Stimulated activated effector memory CD8-positive, alpha-beta T cell treated with anti-CD3 and anti-CD28 coated beads, Interleukin-12 subunit alpha, Interleukin-12 subunit beta, amount 100 ng/mL, for 72 hours (primary cell): ENCODE results near the gene ANP32A.
"Not testable (repeated sequence)": the region's sequence is repeated elsewhere in the genome, so short reads cannot be mapped to it uniquely, and the experiment has no call there.

ENCODE experiments used
- ATAC-seq: fragments of 150-1000 bp; cut with Tn5 transposase; 2 replicates; pipeline ENCODE4 v1.10.0; 2021
- DNase-seq, 2 donors: peaks; one replicate each; pipeline ENCODE4 v3.0.0; 2021 to 2022; ENCODE audit warnings: low spot score in 2 of 2
- H3K27ac Mint-ChIP-seq: one replicate; pipeline ENCODE4 v1.8.0; 2022; ENCODE audit warnings: mild to moderate bottlenecking, mixed read lengths
- H3K36me3 Mint-ChIP-seq: one replicate; pipeline ENCODE4 v1.8.0; 2022; ENCODE audit warnings: mild to moderate bottlenecking, mixed read lengths
- H3K4me1 Mint-ChIP-seq: one replicate; pipeline ENCODE4 v1.8.0; 2022; ENCODE audit warnings: mixed read lengths
- H3K4me3 Mint-ChIP-seq: one replicate; pipeline ENCODE4 v1.8.0; 2022; ENCODE audit warnings: mild to moderate bottlenecking, mixed read lengths
- H3K9me3 Mint-ChIP-seq: one replicate; pipeline ENCODE4 v1.8.0; 2022; ENCODE audit warnings: mixed read lengths

Gene ANP32A

DNA sequence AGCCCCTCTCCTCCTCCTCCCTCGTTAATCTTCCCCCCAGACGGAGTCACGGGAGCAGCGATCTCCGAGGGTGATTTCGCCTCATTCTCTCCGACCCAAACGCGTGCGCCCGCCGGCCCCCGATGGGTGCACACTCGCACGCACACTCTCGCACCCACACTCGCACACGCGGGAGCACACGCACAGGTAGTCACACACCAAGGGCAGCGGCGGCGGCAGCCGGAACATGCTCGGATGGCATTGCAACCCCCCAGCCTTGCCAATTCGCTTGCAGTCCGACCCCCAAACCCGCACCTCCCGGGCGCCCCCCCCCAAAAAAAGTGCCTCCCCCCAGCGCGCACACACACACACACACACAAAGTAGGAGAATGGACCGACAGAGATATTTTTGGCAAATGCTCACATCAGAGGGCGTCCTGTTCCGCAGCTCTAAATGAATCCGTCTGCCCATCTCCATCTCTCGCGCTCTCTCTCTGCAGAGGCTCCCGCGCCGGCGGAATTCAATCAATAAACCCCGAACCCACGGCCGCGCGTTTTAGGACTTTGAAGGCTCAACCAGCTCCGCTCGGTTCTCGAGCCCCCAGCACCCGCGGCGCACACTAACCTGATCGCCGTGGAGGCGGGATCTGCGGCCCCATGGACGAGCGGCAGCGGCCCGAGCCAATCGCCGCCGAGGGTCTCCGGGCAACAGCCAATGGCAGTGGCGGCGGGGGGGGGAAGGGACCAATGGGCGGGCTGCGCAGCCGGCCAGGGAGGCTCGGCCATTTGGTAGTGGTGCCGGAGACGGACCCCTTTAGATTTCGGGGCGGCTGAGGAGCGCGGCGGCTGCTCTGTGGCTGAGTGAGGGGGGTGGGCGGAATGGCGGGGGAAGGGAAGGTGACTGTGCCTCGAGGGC is at the start of gene ANP32A:
ANP32A (minus strand) TSS at position 601 of the 895 bp plus-strand sequence; CDS start at position 457, 144 bp downstream.
- Mint-ChIP-seq H3K36me3 (peaks cover 41% of the 10 kb centered on the region), H3K4me3 (peak within 1 kb of the TSS; percentile 97), H3K27ac (peak within 1 kb of the TSS; percentile 99), H3K4me1 (peaks cover 29% of the 10 kb centered on the region), H3K9me3 (no peaks in the 10 kb centered on the region)
- ATAC-seq (peak; percentile 86), DNase-seq (peak; percentile 98 to 99)

DNA sequence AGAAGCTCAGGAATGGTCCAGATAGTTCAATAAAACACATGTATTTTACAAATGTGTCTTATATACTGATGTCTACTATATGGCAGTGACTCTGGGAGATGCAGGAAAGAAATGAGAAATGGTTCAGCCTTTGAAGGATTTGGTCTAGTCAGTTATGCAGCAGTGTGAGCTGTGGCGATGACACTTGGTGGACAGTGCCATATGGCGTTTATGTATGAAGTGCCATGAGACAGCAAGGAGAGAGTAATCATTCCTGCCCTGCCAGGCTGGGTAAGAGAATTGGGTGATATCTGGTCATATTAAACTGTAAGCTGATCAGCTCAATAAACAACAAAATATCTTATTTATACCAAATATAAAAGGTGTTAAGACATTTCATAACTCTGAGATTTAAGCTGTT is 47.6 kb upstream of the ANP32A start:
- H3K4me3 Mint-ChIP-seq = no peak overlapping the region
- H3K4me1 Mint-ChIP-seq = no peaks in the 10 kb centered on the region
- no peak overlapping the region for H3K27ac Mint-ChIP-seq
- H3K36me3 Mint-ChIP-seq = no peaks in the 10 kb centered on the region
- ATAC-seq = no peak
- no peak for DNase-seq
- no peaks in the 10 kb centered on the region for H3K9me3 Mint-ChIP-seq

DNA sequence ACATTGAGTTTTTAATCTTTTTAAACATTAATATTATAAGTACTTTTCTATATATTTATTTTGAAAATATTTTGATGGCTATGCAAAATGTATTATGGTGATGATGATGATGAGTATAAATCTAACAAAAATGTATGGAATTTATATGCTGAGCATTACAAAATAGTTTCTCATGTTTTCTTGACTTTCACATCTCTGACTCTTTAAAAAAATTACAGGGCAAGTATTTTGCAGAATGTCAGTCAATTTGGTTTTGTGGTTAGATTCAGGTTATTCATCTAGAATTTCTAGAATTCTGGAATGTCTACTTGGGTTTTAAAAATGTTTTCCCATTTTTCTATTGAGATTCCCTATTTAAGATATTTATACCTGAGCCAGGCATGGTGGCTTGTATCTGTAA is 41.7 kb upstream of the ANP32A start:
- H3K4me3 Mint-ChIP-seq = no peak overlapping the region
- DNase-seq (no peak), ATAC-seq (no peak)
- H3K9me3 Mint-ChIP-seq = peaks cover 6% of the 10 kb centered on the region
- no peaks in the 10 kb centered on the region for H3K36me3 Mint-ChIP-seq
- H3K27ac Mint-ChIP-seq = no peak overlapping the region
- H3K4me1 Mint-ChIP-seq = no peaks in the 10 kb centered on the region

DNA sequence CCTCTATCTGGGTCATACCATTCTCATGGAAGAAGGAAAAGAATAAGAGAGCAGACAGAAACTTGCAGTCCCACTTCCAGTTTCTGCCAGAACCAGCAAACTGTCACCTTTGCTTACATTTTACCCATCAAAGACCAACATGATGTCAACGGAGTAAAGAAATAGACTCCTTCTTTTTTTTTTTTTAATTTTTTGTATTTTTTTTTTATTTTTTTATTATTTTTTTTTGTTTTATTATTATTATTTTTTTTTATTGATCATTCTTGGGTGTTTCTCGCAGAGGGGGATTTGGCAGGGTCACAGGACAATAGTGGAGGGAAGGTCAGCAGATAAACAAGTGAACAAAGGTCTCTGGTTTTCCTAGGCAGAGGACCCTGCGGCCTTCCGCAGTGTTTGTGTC is 38.0 kb upstream of the ANP32A start:
- not testable (repeated sequence) for H3K27ac Mint-ChIP-seq, H3K4me1 Mint-ChIP-seq, H3K36me3 Mint-ChIP-seq, DNase-seq, ATAC-seq, H3K4me3 Mint-ChIP-seq
- H3K9me3 Mint-ChIP-seq = peaks cover 11% of the 10 kb centered on the region

DNA sequence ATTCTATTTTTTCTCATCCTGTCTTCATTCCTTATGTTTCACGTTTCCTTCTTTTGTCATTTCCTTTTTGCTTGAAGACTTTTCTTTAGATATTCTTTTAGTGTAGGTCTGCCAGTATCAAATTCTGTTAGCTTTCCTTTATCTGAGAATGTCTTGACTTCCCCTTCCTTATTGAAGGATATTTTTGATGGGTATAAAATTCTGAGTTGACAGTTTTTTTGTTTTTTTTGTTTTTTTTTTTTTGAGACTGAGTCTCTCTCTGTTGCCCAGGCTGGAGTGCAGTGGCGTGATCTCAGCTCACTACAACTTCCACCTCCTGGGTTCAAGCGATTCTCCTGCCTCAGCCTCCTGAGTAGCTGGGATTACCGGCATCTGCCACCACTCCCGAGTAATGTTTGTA is 36.7 kb upstream of the ANP32A start:
- H3K36me3 Mint-ChIP-seq, ATAC-seq, H3K27ac Mint-ChIP-seq, H3K4me3 Mint-ChIP-seq, DNase-seq, H3K4me1 Mint-ChIP-seq: not testable (repeated sequence)
- peaks cover 11% of the 10 kb centered on the region for H3K9me3 Mint-ChIP-seq

DNA sequence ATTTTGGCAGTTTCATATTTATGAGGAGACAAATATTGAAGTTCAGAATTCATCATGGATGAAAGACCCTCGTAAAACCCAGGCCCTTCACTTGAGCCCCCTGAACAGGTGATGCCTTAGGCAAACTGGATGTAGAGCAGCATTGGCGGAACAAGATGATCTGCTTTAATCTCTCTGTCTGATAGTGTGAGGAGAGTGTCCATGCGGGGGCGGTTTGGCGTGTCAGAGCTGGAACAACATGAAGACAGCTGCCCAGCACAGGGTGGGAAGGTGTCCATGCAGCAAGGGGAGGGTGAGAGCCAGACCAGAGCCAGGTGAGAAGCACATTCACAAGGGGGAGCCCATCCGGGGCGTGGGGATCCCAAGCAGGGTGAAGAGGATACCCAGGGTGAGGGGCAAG is 31.8 kb upstream of the ANP32A start:
- Mint-ChIP-seq H3K9me3 (peaks cover 6% of the 10 kb centered on the region), H3K27ac (no peak overlapping the region), H3K4me3 (no peak overlapping the region), H3K4me1 (no peaks in the 10 kb centered on the region), H3K36me3 (no peaks in the 10 kb centered on the region)
- ATAC-seq (no peak), DNase-seq (no peak)

DNA sequence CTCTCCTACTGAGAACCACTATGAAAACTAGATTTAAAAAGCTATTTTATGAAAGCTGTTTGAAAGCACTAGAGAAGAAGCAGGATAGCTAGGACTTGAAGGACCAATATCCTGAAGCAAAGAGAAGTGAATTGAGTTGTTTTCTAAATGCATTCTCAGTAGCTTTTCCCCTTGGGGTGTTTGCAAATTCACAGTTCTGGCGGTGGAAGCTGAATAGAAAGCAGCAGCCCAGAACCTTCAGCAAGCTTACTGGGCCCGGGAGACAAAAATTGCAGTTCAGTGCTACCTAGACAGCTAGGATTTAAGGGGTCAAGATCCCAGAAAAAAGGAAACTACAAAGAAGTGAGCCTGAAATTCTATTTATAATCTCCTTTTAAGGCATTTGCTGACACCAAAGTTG is 31.3 kb upstream of the ANP32A start:
- H3K9me3 Mint-ChIP-seq = peaks cover 2% of the 10 kb centered on the region
- DNase-seq = no peak
- ATAC-seq = no peak

DNA sequence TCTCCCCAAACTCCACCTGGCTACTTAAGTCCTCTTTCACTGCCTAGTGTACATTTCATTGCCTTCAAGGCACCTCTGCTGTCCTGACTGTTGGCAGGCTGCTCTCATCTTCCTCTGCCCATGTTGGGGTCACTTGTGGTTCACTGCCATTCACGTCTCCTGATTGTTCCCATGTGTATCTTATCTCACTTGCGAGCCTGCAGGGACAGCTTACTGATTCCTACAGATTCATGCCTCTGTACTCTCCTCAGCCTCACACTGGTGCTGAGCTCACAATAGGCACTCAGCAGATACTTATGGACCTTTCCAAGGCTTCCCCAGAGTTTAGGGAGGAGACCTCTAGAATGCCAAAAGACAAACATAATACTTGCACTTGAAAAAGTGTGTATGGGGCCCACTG is 28.8 kb upstream of the ANP32A start:
- no peak for ATAC-seq
- Mint-ChIP-seq H3K36me3 (no peaks in the 10 kb centered on the region), H3K4me3 (no peak overlapping the region), H3K27ac (no peak overlapping the region), H3K4me1 (no peaks in the 10 kb centered on the region), H3K9me3 (no peaks in the 10 kb centered on the region)
- DNase-seq = no peak

More for the DNA sequence above, 31.3 kb upstream of the ANP32A start:
- no peaks in the 10 kb centered on the region for H3K4me1 Mint-ChIP-seq
- H3K36me3 Mint-ChIP-seq = no peaks in the 10 kb centered on the region
- H3K27ac Mint-ChIP-seq = no peak overlapping the region
- H3K4me3 Mint-ChIP-seq = no peak overlapping the region

DNA sequence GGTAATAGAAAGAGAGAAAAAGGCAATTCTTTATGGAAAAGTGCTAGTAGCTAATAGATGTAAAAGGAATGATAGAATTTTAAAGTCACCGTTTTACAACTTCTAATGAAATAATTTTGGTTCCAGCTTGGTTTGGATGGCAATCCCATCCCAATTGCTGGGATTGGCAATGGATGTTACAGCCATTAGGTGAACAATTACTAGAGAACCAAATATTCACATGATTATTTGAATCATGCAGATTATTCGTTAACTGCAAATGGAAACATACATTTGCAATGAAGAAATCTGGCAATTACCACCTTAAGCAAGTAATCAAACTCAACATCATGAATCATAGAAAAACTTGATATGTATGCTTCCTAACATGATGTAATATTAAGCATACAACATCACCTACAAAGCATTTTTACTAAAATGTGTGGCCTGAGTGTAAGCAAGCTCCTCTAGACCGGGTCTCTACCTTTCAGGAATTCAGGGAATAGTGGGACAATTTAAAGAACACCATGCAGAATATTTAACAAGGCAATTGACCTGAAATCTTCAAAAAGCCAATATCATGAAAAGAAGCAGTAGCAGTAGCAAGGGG is 26.2 kb upstream of the ANP32A start:
- no peaks in the 10 kb centered on the region for H3K9me3 Mint-ChIP-seq
- H3K4me1 Mint-ChIP-seq = peaks cover 16% of the 10 kb centered on the region
- ATAC-seq (no peak), DNase-seq (no peak)
- no peaks in the 10 kb centered on the region for H3K36me3 Mint-ChIP-seq
- no peak overlapping the region for H3K4me3 Mint-ChIP-seq
- no peak overlapping the region for H3K27ac Mint-ChIP-seq

DNA sequence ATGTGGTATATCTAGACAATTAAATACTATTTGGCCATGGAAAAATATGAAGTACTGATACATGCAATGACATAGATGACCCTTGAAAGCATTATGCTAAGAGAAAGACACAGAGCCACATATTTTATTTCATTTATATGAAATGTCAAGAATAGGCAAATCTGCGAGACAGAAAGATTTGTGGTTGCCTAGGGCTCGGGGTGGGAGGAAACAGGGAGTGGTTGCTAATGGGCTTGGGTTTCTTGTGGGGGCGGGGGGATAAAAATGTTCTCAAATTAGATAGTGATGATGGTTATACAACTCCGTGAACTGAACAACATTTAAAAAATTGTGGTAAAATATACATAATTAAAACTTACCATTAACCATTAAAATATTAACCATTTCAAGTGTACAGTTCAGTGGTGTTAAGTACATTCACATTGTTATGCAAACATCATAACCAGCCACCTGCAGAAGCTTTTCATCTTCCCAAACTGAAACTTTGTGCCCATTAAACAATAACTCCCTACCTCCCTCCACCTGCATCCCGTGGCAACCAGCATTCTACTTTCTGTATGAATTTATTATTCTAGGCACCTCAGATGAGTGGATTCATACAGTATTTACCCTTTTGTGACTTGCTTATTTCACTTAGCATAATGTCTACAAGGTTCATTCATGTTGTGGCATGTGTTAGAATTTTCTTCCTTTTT is 24.3 kb upstream of the ANP32A start:
- ATAC-seq = no peak
- Mint-ChIP-seq H3K36me3 (no peaks in the 10 kb centered on the region), H3K9me3 (no peaks in the 10 kb centered on the region), H3K4me1 (peaks cover 16% of the 10 kb centered on the region), H3K27ac (no peak overlapping the region), H3K4me3 (no peak overlapping the region)
- DNase-seq = no peak

DNA sequence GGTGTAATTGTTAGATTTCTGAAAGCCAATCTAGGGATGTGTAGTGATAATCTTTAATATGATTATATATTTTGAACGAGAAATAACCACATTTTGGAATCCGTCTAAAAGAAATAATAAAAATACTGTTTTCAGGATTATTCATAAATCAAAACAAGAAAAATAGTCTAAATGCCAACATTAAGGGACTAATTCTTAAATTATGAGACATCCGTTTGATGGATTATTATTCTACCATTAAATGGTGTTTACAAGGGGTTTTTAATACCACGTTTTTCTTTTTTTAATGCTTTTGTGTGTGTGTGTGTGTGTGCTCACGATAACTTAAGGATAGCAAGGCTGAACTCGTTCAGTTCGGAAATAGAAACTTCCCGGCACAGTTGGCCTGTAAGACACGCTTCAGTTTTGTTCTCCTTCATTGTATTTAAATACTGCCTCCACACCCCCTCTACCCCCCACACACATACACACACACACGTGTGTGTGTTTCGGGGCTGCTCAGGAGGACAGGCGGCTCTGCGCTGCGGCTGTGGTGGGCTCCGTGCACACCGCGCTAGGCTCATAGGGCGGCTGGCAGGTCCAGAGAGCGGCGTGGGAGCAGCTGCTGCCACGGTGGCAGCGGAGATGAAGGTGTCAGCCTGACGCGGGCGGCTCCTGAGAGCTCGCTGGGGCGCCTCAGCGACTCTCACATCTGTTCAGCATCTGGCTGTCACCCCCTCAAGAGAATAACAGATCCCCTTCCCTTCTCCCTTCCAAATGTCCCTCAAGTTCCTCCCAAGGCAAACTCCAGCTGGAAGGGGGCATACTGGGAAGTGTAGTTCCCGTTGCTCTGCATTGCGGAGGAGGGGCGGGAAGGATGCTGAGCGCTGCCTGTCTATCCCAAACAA is 23.0 kb upstream of the ANP32A start:
- Mint-ChIP-seq H3K4me3 (peak overlapping the region; percentile 66), H3K36me3 (no peaks in the 10 kb centered on the region), H3K4me1 (peaks cover 16% of the 10 kb centered on the region), H3K27ac (no peak overlapping the region), H3K9me3 (no peaks in the 10 kb centered on the region)
- ATAC-seq = peak; percentile 91
- DNase-seq = peak in 1 of 2 donors; percentile 60

DNA sequence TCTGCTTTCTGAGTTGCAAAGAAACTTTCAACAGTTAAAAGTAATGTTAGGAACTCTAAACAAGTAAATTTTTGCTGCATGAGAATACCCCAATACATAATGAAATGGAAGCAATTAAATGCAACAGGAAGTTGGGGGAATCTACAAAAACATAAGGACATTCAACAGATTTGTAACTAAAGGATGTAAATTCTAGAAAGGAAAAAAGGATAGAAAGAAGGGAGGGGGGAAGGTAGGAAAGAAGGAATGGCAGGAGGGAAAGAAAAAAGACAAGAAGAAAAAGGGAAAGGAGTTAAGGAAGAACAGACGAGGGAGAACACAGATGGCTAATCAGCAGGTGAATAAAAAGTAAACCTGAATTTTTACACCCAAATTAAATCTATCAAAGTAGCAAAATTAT is 22.3 kb upstream of the ANP32A start:
- Mint-ChIP-seq H3K36me3 (no peaks in the 10 kb centered on the region), H3K4me3 (no peak overlapping the region), H3K4me1 (peaks cover 16% of the 10 kb centered on the region), H3K27ac (no peak overlapping the region), H3K9me3 (no peaks in the 10 kb centered on the region)
- ATAC-seq (no peak), DNase-seq (no peak)

DNA sequence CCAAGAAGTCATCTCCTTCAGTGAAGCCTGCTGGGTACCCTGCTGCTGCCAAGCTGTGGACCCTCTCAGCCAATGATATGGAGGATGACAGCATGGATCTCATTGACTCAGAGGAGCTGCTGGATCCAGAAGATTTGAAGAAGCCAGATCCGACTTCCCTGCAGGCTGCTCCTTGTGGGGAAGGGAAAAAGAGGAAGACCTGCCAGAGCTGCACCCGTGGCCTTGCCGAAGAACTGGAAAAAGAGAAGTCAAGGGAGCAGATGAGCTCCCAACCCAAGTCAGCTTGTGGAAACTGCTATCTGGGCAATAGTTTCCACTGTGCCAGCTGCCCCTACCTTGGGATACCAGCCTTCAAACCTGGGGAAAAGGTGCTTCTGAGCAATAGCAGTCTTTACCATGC is 13.7 kb upstream of the ANP32A start:
- Mint-ChIP-seq H3K4me1 (no peaks in the 10 kb centered on the region), H3K4me3 (no peak overlapping the region), H3K27ac (no peak overlapping the region), H3K9me3 (peaks cover 6% of the 10 kb centered on the region), H3K36me3 (no peaks in the 10 kb centered on the region)
- DNase-seq = no peak
- ATAC-seq = no peak

DNA sequence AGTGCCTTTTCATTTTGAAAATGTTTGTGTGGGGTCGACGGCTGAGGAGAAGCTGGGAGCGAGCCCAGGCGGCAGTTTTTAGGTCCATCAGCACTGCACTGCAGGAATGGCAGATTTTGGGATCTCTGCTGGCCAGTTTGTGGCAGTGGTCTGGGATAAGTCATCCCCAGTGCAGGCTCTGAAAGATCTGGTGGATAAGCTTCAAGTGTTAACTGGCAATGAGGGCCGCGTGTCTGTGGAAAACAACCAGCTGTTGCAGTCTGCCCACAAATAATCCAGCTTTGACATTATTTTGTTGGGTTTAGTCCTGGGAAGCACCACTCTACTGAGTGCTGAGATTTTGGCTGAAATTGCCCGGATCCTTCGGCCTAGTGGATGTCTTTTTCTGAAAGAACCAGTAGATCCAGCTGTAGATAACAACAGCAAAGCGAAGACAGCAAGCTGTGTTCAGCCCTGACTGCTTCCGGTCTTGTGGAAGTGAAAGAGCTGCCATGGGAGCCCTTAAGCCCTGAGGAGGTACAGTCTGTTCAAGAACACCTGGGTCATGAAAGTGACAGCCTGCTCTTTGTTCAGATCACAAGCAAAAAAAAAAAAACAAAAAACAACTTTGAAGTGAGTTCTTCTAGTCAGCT is 13.1 kb upstream of the ANP32A start:
- peaks cover 6% of the 10 kb centered on the region for H3K9me3 Mint-ChIP-seq
- H3K4me3 Mint-ChIP-seq = no peak overlapping the region
- no peaks in the 10 kb centered on the region for H3K4me1 Mint-ChIP-seq
- no peak for ATAC-seq
- H3K36me3 Mint-ChIP-seq = no peaks in the 10 kb centered on the region
- no peak for DNase-seq
- H3K27ac Mint-ChIP-seq = no peak overlapping the region
